PFSK-1 (cell line): Measurements from ENCODE around the gene HRH1.

Source experiments
- FOXP2 ChIP-seq: optimal IDR thresholded peaks from 2 replicates; pipeline ENCODE3; 2011; ENCODE audit warnings: borderline replicate concordance, control low read depth, inconsistent platforms; ENCODE audit not compliant: insufficient read depth; ENCODE audit errors: extremely low read length, extremely low read depth
- POLR2AphosphoS5 ChIP-seq: IDR thresholded peaks from 2 replicates; pipeline ENCODE4 v1.6.1; 2012; ENCODE audit warnings: low read depth, mild to moderate bottlenecking, control low read depth, low read length, moderate library complexity
- SIN3A ChIP-seq: IDR thresholded peaks from 2 replicates; pipeline ENCODE4 v1.6.1; 2012; ENCODE audit warnings: mild to moderate bottlenecking, low read length, moderate library complexity, borderline replicate concordance; ENCODE audit not compliant: insufficient read depth
- TAF1 ChIP-seq: IDR thresholded peaks from 2 replicates; pipeline ENCODE4 v1.6.1; 2012; ENCODE audit warnings: low read length, control low read depth, borderline replicate concordance; ENCODE audit not compliant: insufficient read depth
- TF ChIP-seq, protein P1 (sequence below), 2 experiments: IDR thresholded peaks; 2 replicates each; pipeline versions ENCODE4 v1.6.1 to v1.8.0; 2011 to 2012; ENCODE audit warnings: low read depth in 2 of 2, low read length in 2 of 2, control low read depth in 1 of 2, inconsistent platforms in 1 of 2, mild to moderate bottlenecking in 1 of 2, moderate library complexity in 1 of 2; ENCODE audit not compliant: insufficient read depth in 1 of 2

Gene HRH1

DNA sequence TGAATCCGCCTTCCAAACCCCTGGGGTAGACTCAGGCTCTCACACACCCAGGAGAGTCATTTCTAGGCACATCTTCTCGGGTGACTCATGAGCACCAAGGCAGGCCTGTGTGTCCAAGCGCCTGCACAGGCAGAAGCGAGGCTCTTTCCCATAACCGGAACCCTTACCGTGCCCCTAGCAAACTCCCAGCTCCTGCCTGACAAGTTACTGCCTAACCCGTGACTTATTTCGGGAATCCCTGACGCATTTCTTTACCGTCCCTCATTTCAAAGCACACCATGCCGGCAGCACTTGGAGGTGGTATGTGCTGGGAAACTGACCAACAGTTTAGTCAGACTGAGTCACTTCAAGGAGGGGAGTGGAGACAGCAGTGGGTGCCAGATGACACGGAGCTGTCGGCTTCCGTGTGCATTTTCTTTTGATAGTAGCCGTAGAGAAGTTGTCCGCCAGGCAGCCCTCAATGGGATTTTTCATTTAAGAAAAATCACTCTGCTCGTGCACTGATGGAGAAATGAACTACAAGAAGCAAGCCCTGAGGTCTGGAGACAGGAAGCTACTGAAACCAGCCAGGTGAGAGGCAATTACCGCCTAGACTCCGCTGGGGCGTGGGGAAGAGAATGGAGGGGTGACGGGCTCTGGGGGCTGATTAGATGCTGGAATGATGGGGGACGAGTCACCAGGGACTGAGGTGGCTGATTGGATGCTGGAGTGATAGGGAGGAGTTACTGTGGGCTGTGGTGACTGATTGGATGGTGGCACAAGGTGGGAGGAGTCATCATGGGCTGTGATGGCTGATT, 17.3 kb upstream of the HRH1 start:
- TF ChIP-seq POLR2AphosphoS5 (no peak), TAF1 (no peak), SIN3A (no peak), FOXP2 (no peak)
- TF ChIP-seq, protein P1, sequence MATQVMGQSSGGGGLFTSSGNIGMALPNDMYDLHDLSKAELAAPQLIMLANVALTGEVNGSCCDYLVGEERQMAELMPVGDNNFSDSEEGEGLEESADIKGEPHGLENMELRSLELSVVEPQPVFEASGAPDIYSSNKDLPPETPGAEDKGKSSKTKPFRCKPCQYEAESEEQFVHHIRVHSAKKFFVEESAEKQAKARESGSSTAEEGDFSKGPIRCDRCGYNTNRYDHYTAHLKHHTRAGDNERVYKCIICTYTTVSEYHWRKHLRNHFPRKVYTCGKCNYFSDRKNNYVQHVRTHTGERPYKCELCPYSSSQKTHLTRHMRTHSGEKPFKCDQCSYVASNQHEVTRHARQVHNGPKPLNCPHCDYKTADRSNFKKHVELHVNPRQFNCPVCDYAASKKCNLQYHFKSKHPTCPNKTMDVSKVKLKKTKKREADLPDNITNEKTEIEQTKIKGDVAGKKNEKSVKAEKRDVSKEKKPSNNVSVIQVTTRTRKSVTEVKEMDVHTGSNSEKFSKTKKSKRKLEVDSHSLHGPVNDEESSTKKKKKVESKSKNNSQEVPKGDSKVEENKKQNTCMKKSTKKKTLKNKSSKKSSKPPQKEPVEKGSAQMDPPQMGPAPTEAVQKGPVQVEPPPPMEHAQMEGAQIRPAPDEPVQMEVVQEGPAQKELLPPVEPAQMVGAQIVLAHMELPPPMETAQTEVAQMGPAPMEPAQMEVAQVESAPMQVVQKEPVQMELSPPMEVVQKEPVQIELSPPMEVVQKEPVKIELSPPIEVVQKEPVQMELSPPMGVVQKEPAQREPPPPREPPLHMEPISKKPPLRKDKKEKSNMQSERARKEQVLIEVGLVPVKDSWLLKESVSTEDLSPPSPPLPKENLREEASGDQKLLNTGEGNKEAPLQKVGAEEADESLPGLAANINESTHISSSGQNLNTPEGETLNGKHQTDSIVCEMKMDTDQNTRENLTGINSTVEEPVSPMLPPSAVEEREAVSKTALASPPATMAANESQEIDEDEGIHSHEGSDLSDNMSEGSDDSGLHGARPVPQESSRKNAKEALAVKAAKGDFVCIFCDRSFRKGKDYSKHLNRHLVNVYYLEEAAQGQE (IDR thresholded peaks at IDR 0.05; ENCODE audit: insufficient read depth in 1 of 2, low read depth in 2 of 2, low read length in 2 of 2) = no peak

DNA sequence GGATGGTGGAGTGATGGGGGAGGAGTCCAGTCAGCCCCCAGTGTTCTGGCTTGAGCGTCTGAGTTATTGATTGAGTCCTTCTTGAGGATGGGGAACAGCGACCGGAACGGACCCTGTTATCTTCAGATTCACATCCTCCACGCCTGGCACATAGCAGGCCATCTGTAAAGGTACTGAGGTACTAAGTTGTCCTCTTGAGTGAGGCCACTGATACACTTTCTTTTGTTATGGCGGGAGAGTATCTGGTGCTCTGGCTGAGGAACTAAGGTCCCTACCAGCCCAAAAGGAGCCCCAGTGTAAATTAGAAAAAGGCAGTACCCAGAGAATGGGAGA, 16.7 kb upstream of the HRH1 start:
- TF ChIP-seq POLR2AphosphoS5 (no peak), SIN3A (no peak), FOXP2 (no peak), TAF1 (no peak)
- TF ChIP-seq, protein P1 (IDR thresholded peaks at IDR 0.05; ENCODE audit: insufficient read depth in 1 of 2, low read depth in 2 of 2, low read length in 2 of 2) = no peak

DNA sequence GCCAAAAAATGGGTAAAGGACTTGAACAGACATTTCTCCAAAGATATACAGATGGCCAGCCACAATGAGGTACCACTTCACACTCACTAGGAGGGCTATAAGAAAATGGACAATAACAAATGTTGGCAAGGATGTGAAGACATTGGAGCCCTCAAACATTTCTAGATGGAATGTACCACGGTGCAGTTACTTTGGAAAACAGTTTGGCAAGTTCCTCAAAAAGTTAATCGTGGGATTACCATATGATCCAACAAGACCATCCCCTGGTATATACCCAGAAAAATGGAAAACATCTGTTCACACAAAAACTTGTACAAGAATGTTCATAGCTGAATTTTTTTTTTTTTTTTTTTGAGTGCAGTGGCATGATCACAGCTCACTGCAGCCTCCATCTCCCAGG, 15.9 kb upstream of the HRH1 start:
- no peak for TF ChIP-seq POLR2AphosphoS5
- no peak for TF ChIP-seq SIN3A
- TF ChIP-seq, protein P1 (IDR thresholded peaks at IDR 0.05; ENCODE audit: insufficient read depth in 1 of 2, low read depth in 2 of 2, low read length in 2 of 2) = no peak
- no peak for TF ChIP-seq TAF1
- TF ChIP-seq FOXP2 = no peak

DNA sequence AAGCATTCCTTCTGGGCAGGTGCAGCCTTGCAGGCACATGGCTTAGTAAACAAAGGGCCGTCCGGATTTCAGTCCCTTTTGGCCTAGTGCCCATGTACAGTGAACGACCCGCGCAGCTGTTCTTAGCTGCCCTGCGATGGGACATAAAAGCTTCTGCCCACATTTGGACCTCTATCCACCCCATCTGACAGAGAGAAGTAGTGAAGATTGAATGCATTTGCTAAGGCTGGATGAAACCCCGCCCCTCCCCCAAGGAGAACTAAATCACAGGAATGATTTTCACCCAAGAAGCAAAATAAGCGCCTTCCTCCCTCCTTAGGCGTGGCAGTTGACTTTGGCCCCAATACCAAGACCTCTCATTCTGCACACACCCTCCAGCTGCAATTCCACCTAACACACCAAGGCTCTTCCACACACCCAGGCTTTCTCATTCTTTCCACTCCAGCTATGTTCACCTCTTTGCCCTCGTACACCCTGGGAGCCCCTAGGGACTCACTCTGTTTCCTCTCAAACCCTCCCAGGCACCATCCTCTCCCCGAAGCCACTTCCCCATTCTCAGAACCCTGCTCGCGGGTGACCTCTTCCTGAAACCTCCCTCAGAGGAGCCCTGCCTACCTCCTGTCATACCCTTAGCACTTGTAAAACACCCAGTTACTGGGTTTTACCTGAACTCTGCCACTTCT, 14.1 kb upstream of the HRH1 start:
- TF ChIP-seq SIN3A = no peak
- TF ChIP-seq, protein P1 (IDR thresholded peaks at IDR 0.05; ENCODE audit: insufficient read depth in 1 of 2, low read depth in 2 of 2, low read length in 2 of 2) = no peak
- no peak for TF ChIP-seq TAF1
- no peak for TF ChIP-seq POLR2AphosphoS5
- no peak for TF ChIP-seq FOXP2

DNA sequence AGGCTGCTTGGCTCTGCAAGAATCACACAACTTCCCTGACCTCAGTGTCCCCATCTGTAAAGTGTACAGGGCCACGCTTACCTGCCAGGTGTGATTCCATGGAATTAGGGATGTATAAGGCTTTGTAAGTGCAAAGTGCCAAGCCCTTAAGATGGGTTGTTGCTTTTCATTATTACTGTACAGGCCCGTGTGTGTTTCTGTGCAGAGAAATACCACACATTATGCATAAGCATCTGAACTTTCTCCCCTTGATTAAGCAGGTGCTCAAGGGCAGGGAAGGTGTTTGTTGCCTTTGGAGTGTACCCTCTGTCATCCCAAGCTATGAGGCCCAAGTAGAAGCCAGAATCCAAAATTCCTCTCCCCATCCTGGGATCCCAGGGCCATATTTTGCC, 13.6 kb upstream of the HRH1 start:
- TF ChIP-seq, protein P1 (IDR thresholded peaks at IDR 0.05; ENCODE audit: insufficient read depth in 1 of 2, low read depth in 2 of 2, low read length in 2 of 2) = no peak
- TF ChIP-seq TAF1 (no peak), SIN3A (no peak), POLR2AphosphoS5 (no peak), FOXP2 (no peak)
